Measurements from ENCODE around the gene CMIP. TPM values are rescaled to one million over a fixed set of nuclear protein-coding genes. Genes with fewer than 3 reads are reported as not detected.
A peak's percentile ranks its signal among the peaks of the same experiment; 100 is the strongest.

Gene CMIP
- polyA plus RNA-seq, 1 experiment, result 2.7 TPM

GRCh38 chr16:81695321-81696165 is 250.9 kb downstream of the CMIP start:
- ChIA-PET POLR2A (no interaction called here), CTCF (interaction anchor here (0.8 to 1.9 kb wide), 5 partner anchors 73 to 330 kb away, joined by 3 to 20 read pairs (median 3); no protein-coding TSS in a partner anchor)
- no peaks in the 10 kb centered on the region for H3K27me3 ChIP-seq (ENCODE audit: control insufficient read depth, insufficient read depth, low read length)
- no peak for DNase-seq (ENCODE audit: low read depth, low spot score)
- TF ChIP-seq CTCF (IDR thresholded peaks at IDR 0.05; ENCODE audit: low read depth, low read length), result no peak
- H3K4me3 ChIP-seq (ENCODE audit: low read depth, low read length), result no peak overlapping the region
- H3K27ac ChIP-seq (ENCODE audit: low read depth, low read length), result no peak overlapping the region
- H3K9me3 ChIP-seq (ENCODE audit: control insufficient read depth, insufficient read depth, low read length), result no peaks in the 10 kb centered on the region; the same call in 1 of the 2 replicates

GRCh38 chr16:81696166-81696960 is 251.8 kb downstream of the CMIP start:
- H3K27me3 ChIP-seq (ENCODE audit: control insufficient read depth, insufficient read depth, low read length), result peaks cover 3% of the 10 kb centered on the region
- H3K27ac ChIP-seq (ENCODE audit: low read depth, low read length), result no peak overlapping the region
- no peaks in the 10 kb centered on the region; the same call in 1 of the 2 replicates for H3K9me3 ChIP-seq (ENCODE audit: control insufficient read depth, insufficient read depth, low read length)
- no peak for TF ChIP-seq CTCF (IDR thresholded peaks at IDR 0.05; ENCODE audit: low read depth, low read length)
- DNase-seq (ENCODE audit: low read depth, low spot score), result no peak
- H3K4me3 ChIP-seq (ENCODE audit: low read depth, low read length), result no peak overlapping the region
- ChIA-PET CTCF (interaction anchor here (0.7 to 1.9 kb wide), 13 partner anchors 10 to 492 kb away, joined by 3 to 20 read pairs (median 3); no protein-coding TSS in a partner anchor), POLR2A (no interaction called here)

- DNase-seq (ENCODE audit: low read depth, low spot score), result no peak
- POLR2A ChIA-PET, result no interaction called here
These were observed 252.5 kb downstream of the CMIP start for GRCh38 chr16:81696961-81697615.

GRCh38 chr16:81697616-81698309 is 253.2 kb downstream of the CMIP start:
- ChIA-PET POLR2A (no interaction called here), CTCF (interaction anchor here (0.6 to 1.9 kb wide), 15 partner anchors 9 to 493 kb away, joined by 3 to 20 read pairs (median 3); no protein-coding TSS in a partner anchor)
- no peak for DNase-seq (ENCODE audit: low read depth, low spot score)
- peaks cover 3% of the 10 kb centered on the region for H3K27me3 ChIP-seq (ENCODE audit: control insufficient read depth, insufficient read depth, low read length)
- no peak overlapping the region for H3K27ac ChIP-seq (ENCODE audit: low read depth, low read length)
- no peak overlapping the region for H3K4me3 ChIP-seq (ENCODE audit: low read depth, low read length)
- TF ChIP-seq CTCF (IDR thresholded peaks at IDR 0.05; ENCODE audit: low read depth, low read length), result no peak
- no peaks in the 10 kb centered on the region; the same call in 1 of the 2 replicates for H3K9me3 ChIP-seq (ENCODE audit: control insufficient read depth, insufficient read depth, low read length)

More at GRCh38 chr16:81696961-81697615, 252.5 kb downstream of the CMIP start:
- Histone ChIP-seq H3K27me3 (ENCODE audit: control insufficient read depth, insufficient read depth, low read length) (peaks cover 3% of the 10 kb centered on the region), H3K27ac (ENCODE audit: low read depth, low read length) (no peak overlapping the region), H3K4me3 (ENCODE audit: low read depth, low read length) (no peak overlapping the region), H3K9me3 (ENCODE audit: control insufficient read depth, insufficient read depth, low read length) (no peaks in the 10 kb centered on the region; the same call in 1 of the 2 replicates)
- TF ChIP-seq CTCF (IDR thresholded peaks at IDR 0.05; ENCODE audit: low read depth, low read length), result peak; percentile 73
- CTCF ChIA-PET, result interaction anchor here (0.6 to 1.9 kb wide), 21 partner anchors 10 to 492 kb away, joined by 3 to 20 read pairs (median 3); no protein-coding TSS in a partner anchor
